ENCODE results near the gene ZNF197.

DNA sequence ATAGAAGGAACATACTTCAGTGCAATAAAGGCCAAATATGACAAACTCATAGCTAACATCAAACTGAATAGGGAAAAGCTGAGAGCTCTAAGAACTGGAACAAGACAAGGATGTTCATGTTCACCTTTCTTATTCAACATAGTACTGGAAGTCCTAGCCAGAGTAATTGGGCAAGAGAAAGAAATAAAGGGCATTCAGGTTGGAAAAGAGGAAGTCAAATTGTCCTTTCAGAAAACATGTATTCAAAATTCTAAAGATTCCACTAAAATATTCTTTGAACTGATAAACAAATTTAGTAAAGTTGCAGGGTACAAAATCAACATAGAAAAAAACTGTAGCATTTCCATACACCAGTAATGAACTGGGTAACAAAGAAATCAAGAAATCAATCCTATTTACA, 12.2 kb upstream of the ZNF197 start:
- TF ChIP-seq, protein P1, sequence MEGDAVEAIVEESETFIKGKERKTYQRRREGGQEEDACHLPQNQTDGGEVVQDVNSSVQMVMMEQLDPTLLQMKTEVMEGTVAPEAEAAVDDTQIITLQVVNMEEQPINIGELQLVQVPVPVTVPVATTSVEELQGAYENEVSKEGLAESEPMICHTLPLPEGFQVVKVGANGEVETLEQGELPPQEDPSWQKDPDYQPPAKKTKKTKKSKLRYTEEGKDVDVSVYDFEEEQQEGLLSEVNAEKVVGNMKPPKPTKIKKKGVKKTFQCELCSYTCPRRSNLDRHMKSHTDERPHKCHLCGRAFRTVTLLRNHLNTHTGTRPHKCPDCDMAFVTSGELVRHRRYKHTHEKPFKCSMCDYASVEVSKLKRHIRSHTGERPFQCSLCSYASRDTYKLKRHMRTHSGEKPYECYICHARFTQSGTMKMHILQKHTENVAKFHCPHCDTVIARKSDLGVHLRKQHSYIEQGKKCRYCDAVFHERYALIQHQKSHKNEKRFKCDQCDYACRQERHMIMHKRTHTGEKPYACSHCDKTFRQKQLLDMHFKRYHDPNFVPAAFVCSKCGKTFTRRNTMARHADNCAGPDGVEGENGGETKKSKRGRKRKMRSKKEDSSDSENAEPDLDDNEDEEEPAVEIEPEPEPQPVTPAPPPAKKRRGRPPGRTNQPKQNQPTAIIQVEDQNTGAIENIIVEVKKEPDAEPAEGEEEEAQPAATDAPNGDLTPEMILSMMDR (IDR thresholded peaks at IDR 0.05), result no peak
- TF ChIP-seq ESRRA (CRISPR knock-in tag; IDR thresholded peaks at IDR 0.05; ENCODE audit: borderline replicate concordance), result no peak
- TF ChIP-seq FOXP1 (CRISPR knock-in tag; IDR thresholded peaks at IDR 0.05; ENCODE audit: borderline replicate concordance), result no peak
- no peak for TF ChIP-seq TCF7 (CRISPR knock-in tag; IDR thresholded peaks at IDR 0.05; ENCODE audit: low read depth)
- TF ChIP-seq, protein P2, sequence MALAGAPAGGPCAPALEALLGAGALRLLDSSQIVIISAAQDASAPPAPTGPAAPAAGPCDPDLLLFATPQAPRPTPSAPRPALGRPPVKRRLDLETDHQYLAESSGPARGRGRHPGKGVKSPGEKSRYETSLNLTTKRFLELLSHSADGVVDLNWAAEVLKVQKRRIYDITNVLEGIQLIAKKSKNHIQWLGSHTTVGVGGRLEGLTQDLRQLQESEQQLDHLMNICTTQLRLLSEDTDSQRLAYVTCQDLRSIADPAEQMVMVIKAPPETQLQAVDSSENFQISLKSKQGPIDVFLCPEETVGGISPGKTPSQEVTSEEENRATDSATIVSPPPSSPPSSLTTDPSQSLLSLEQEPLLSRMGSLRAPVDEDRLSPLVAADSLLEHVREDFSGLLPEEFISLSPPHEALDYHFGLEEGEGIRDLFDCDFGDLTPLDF (CRISPR knock-in tag; IDR thresholded peaks at IDR 0.05), result no peak
- no peak for TF ChIP-seq JUN (CRISPR knock-in tag; IDR thresholded peaks at IDR 0.05)
- TF ChIP-seq, protein P3, sequence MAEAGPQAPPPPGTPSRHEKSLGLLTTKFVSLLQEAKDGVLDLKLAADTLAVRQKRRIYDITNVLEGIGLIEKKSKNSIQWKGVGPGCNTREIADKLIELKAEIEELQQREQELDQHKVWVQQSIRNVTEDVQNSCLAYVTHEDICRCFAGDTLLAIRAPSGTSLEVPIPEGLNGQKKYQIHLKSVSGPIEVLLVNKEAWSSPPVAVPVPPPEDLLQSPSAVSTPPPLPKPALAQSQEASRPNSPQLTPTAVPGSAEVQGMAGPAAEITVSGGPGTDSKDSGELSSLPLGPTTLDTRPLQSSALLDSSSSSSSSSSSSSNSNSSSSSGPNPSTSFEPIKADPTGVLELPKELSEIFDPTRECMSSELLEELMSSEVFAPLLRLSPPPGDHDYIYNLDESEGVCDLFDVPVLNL (CRISPR knock-in tag; IDR thresholded peaks at IDR 0.05; ENCODE audit: borderline replicate concordance, low read depth), result no peak
- TF ChIP-seq ZBTB21 (CRISPR knock-in tag; IDR thresholded peaks at IDR 0.05; ENCODE audit: borderline replicate concordance), result no peak
- no peak for TF ChIP-seq TEAD4 (CRISPR knock-in tag; IDR thresholded peaks at IDR 0.05)

Data from WTC11 (cell line).